IPS-11a (cell line): ENCODE measurements around the gene C1orf21.

Experiments used
- H3K4me3 ChIP-seq: one replicate; pipeline ENCODE4 v1.5.1; 2013; ENCODE audit warnings: low read depth, low read length, control low read depth

The C1orf21 gene

DNA sequence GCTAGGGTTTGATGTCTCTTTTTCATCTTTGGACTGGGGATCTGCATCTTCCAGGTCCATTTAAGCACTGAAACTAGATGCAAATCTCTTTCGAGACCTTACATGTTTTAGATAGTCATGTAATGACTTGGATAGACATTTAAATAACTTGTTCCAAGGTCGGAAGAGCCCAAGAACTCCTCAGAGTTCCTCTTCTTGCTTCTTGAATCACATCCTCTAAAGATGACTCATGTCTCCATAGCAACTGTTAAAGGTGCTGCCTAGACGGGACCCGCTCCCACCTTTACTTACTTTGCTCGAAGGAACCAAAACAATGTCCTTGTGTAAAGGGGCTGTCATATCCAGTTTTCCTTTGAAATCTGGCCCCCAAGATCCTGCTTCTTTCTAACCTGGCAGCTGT, 237.8 kb downstream of the C1orf21 start:
- no peak overlapping the region for H3K4me3 ChIP-seq

DNA sequence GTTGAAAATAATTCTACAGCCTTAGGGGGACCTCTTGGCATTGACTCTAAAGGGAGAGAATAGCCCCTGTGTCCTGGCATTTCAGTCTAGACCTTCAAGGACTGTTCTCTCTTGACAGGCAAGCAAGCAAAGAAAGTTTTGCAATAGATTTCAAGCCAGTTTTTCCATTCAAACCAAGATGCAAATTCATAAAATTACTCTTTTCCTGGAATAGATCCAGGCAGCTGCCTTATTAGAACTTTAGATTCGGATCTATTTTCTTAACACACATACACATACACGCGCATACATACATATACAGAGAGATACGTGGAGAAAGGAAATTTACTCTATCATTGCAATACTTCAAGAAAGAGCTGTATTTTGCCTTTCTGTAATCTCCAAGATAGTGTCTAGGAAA, 238.4 kb downstream of the C1orf21 start:
- H3K4me3 ChIP-seq: no peak overlapping the region

DNA sequence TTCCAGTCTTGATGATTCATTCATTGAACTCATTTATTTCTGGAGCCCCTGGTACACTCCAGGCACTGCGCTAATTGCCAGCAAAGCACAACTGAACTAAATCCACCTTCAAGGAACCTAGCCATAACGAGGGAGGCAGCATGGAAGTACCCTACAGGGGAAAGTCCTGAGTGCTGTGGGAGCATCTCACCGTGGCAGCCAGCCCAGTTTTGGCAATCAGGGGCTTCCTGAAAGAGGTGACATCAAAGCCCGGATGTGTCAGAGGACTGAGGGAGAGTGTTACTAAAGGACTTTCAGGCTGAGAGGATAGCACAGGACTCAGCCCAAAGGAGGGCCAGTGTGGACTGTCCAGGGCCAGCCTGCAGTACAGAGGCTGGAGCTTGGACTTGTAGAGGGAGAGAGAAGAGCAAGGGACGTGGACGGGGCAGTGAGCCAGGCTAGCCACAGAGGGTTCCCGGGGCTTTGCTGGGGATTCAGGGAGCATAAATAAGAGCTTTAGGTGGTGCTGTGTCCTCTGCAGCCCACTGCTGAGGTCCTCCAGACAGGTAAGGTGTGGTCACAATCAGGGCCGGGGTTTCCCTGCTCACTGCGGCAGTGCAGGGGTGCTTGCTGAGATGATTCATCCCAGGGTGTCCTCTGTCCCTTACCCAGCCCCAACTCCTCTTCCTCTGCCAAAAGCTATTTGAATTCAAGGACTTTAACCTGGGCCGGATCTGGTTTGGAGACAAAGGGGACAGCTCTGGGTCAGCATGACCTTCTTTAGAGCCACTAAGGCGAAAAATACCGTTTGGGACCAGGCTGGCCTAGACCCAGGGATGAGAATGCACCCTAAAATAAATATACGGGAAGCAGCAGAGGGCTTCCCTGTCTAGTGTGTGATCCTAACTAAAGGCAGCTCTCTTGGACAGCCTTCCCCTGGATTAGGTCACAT, 239.5 kb downstream of the C1orf21 start:
- no peak overlapping the region for H3K4me3 ChIP-seq

DNA sequence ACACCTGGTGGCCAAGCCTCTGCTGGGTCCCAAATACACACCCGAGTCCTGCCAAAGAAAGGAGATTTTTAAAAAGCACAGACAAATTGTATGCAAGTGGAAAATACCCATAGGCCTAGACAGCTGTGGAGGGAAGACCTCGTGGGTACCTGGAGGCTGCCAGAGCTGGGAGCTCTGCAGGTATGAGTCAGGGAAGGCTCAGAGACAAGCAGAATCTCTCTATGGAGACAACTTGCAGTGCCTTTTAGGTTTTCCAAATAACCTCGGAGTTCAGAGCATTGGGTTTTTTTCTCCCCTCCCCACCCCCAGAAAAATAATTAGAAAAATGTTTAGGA, 240.1 kb downstream of the C1orf21 start:
- H3K4me3 ChIP-seq: no peak overlapping the region

- no peak overlapping the region for H3K4me3 ChIP-seq
These were observed 242.4 kb downstream of the C1orf21 start for GRCh38 chr1:184629266-184629665.

DNA sequence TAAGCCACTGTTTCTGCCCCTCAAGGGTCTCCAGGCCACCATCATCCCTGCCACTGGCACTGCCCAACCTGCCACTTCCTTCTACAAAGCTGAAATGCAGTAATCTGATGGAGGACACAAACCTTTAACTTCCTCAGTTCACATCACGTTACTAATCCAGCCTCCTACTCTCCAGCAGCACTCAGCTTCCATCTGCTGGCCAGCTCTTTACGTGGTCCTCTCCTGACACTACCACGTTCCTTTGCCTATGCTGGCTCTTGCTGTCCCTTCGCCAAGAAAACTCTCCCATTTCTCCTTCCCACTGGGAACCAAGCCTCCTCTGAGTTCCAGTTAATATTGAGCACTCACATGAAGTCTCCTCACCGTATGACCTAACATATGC, 243.8 kb downstream of the C1orf21 start:
- no peak overlapping the region for H3K4me3 ChIP-seq

DNA sequence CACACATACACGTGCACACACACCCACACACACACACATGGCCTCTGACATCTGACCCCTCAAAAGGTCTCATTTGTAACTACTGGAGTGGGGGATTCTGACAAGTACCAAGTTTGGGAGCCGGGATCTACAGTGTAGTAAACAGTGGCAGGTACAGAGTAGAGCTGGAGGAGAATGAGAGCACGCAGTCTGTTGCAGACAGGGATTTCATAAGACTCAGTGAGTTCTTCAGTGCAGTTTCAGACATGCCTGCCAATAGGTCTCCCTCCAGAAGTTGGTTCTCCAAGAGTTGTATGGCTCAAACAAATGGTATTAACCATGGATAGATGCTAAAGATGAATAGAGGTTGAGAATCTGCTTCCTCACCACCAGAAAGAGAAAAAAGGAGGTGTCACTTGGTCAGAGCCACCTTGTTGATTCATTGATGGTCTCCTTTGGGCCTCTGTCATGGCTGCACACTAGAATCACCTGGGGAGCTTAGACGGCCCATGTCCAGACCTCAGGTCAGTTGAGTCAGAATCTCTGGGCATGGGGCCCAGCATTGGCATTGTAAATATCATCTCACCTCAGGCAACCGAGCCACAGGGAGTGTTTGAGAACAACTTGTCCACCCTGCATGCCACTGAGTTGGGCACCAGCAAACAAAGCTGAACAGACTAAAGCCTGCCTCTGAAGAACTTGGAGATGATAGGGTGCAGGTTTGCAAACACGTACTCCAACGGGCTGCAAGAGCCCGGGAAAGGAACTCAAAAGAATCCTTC, 245.8 kb downstream of the C1orf21 start:
- H3K4me3 ChIP-seq: no peak overlapping the region

- H3K4me3 ChIP-seq: no peak overlapping the region
These were observed 247.0 kb downstream of the C1orf21 start for GRCh38 chr1:184633785-184634184.

DNA sequence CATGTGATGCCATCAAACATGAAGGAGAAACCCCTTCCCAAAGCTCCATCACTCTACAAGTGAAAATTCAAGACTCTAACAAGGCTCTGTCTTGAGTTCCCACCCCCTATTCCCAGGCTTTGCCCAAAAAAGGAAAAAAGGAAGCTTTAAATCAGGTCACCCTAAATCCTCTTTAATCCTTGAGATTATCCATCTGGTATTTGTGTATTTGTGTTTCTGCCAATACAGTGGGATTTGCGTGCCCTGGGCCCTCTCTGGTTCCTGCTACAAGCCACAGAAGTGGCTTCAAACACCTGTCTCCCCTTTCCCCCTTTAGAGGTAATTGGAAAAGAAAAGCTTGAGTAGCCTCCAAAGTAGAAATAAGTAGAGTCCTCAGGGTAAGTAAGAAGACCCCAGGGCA, 247.5 kb downstream of the C1orf21 start:
- H3K4me3 ChIP-seq: no peak overlapping the region

DNA sequence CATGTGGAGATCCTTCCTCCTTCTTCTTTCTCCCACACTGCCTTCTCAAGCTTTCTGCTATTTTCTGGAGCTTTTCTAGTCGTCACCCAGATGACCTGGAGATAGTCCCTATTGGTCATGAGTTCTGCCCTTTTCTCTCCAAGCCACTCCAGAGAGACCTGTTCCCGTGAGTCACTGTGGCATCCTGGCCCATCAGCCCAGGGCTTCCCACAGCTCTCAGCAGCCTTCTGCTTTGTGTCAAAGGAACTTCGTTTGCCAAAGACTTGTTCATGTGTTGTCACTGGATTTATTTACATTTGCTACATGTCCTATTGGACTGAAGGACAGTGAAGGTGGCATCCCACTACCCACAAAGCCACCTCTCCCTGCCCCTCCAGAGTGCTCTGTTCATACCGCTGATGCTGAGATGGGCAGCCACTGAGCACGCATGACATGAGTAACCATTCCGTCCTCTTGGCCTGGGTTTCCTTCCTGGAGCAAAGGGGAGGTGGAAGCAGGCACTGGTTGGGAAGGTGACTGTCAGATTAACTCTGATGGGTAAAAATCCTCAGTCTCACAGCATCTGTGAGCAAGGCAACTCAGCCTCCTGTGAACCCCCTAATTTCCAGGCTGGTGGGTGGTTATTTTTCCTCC, 248.6 kb downstream of the C1orf21 start:
- no peak overlapping the region for H3K4me3 ChIP-seq

- H3K4me3 ChIP-seq: no peak overlapping the region
These were observed 249.2 kb downstream of the C1orf21 start for GRCh38 chr1:184635980-184636431.

DNA sequence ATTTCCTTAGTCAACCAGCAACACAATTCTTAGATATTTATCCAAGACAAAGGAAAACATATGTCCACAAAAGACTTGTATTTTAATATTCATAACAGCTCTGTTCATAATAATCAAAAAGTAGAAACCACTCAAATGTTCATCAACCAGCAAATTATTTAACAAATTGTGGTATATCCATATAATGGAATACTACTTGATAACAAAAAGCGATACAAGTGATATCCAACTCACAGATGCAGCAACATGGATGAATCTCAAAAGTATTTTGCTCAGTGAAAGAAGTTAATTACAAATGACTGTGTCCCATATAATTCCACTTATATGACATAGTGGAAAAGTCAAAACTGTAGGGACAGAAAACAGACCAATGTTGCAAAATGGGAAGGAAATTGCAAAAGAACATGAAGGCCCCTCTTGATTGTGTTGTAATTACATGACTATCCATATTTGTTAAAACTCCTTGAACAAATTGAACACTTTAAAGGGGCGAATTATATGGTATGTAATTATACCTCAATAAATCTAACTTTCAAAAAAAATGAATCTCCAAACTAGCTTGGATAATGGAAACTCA, 250.9 kb downstream of the C1orf21 start:
- H3K4me3 ChIP-seq: no peak overlapping the region

- no peak overlapping the region for H3K4me3 ChIP-seq
These were observed 252.4 kb downstream of the C1orf21 start for GRCh38 chr1:184639205-184639604.

DNA sequence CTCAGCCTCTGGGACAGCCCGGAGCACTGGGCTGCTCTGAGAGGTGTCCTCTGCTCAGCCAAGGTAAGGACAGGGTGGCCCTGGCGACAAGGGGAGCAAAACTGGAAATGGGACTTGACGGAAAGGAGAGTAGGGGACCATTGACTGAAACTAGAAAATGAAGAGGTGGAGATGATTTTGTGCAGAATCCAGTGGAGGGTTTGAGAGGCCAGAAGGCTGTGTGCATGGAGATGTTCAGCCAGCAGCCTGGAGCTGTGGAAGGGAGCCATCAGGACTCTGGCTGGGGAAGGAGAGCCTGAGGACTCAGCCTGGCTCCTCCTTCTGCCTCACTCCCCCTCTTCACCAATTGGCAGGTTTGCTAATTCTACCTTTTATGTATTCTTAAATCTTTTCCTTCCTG, 253.7 kb downstream of the C1orf21 start:
- no peak overlapping the region for H3K4me3 ChIP-seq

DNA sequence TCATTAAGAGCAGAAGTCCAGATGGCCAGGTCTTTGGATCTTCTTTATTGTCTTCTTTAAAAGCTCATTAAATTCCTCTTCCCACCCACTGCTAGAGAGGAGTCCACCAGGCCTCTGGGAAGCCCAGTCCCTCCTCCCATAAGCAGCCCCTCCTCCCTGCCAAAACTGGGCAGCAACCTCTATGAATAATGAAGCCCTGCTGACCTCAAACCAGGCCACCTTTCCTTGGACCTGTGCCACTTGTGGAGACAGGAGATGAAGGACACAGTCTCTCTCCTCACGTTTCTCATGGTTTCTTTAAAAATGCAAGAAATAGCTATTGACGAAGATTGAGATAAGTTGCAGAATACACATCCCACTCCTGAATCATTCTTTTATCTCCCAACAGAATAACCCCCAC, 255.1 kb downstream of the C1orf21 start:
- no peak overlapping the region for H3K4me3 ChIP-seq

DNA sequence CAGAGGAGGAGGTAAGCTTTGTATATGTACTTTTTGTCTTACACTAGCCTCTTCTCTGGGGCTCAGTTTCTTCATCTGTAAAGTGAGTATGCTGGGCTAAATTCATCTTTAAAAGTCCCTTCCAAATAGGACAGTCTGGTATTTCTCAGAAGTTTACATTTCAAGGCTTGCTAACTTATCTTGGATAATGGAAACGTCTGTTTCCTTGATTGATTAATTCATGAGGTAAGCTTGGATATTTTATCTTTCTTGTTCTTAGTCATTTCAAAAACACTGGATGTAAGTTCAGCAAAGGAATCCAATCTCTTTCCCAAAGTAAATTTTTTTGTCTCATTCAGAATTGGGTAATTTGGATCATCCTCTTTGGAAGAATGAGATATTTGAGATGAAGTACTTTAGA, 256.8 kb downstream of the C1orf21 start:
- H3K4me3 ChIP-seq: no peak overlapping the region

GRCh38 chr1:184644771-184645170, 257.9 kb downstream of the C1orf21 start:
- no peak overlapping the region for H3K4me3 ChIP-seq

DNA sequence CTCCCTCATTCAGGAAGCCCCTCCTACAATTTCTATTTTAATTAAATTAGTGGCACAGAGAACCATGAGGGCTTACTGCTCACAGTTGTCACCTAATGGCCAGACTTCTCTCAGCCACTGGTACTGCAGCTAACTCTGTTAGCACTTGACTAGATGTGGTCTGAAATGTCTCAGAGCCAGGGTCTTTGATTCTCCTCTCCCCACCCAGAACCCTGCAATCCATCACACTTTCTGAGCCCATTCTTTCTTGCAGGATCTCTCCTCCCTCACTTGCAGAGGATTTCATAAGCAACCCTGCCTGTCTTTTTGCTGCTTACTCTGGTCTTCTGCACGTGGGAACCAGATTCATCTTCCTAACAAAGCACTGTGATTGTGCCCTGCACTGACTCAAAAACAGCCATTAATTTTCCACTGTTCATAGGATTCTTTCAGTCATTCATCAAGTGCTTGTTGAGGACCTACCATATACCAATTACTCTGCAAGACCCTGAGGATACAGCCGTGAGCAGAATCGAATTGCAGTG, 259.4 kb downstream of the C1orf21 start:
- no peak overlapping the region for H3K4me3 ChIP-seq

DNA sequence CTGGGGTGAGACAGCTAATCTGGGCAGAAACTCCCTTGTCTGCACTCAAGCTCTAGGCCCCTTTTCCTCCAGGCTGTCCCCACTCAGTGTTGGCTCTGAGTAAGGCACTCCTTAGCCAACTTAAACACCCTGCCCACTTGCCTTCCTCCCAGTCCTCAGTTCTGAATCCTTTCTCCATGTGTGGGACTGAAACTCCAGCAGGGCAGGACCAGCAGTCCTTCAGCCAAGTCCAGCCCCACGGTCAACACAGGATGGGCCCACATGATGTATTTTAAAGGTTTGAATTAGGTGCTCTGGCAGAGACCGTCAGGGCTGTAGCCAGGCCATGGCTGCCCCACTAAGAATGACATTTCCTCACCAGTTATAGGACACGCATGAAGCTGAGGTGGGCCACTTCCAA, 260.0 kb downstream of the C1orf21 start:
- no peak overlapping the region for H3K4me3 ChIP-seq

DNA sequence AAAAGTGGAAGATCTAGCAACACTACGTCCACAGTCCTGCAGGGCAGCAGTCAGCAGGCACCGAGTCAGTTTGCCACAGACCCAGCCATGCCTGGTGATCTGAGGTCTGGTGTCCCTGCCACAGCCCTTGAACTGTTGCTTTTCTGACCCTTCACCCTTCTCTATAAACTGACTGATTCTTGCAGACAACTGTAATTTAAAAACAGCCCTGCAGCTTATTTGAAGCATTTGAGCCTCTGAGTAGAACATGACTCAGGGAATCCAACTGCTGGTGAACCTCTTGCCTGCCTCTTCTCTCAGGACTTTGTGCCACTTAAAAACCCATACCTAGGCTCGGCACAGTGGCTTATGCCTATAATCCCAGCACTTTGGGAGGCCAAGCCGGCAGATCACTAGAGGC, 260.6 kb downstream of the C1orf21 start:
- no peak overlapping the region for H3K4me3 ChIP-seq

- H3K4me3 ChIP-seq: no peak overlapping the region
These were observed 261.5 kb downstream of the C1orf21 start for GRCh38 chr1:184648160-184648855.
